MM.1S (cell line): ENCODE measurements around the gene PLCH1.

Experiments
- DNase-seq: peaks from one replicate; pipeline ENCODE4 v3.0.0-alpha.2; 2015
- H2AFZ ChIP-seq: fragments of 300-600 bp; sonication (generic); 2 replicates; pipeline ENCODE4 v1.6.0; 2016; ENCODE audit warnings: antibody characterized with exemption, low read length
- H3F3A ChIP-seq: fragments of 300-600 bp; sonication (generic); 2 replicates; pipeline ENCODE4 v1.6.1; 2016; ENCODE audit warnings: mild to moderate bottlenecking, antibody characterized with exemption, low read length, moderate library complexity, mixed read lengths; ENCODE audit not compliant: insufficient read depth
- H3K27ac ChIP-seq: fragments of 300-600 bp; sonication (generic); 2 replicates; pipeline ENCODE4 v1.5.1; 2016; ENCODE audit warnings: mild to moderate bottlenecking, low read length
- H3K27me3 ChIP-seq: fragments of 300-600 bp; sonication (generic); replicated peaks from 2 replicates; pipeline ENCODE4 v1.6.0; 2016; ENCODE audit warnings: low read length; ENCODE audit not compliant: insufficient read depth
- H3K36me3 ChIP-seq: fragments of 300-600 bp; sonication (generic); replicated peaks from 2 replicates; pipeline ENCODE4 v1.6.1; 2016; ENCODE audit warnings: mild to moderate bottlenecking, low read length, mixed read lengths; ENCODE audit not compliant: insufficient read depth
- H3K4me1 ChIP-seq: fragments of 300-600 bp; sonication (generic); 2 replicates; pipeline ENCODE4 v1.6.1; 2016; ENCODE audit warnings: low read length, mixed read lengths
- H3K4me2 ChIP-seq: fragments of 300-600 bp; sonication (generic); 2 replicates; pipeline ENCODE4 v1.6.0; 2016; ENCODE audit warnings: low read depth, low read length
- H3K4me3 ChIP-seq: fragments of 300-600 bp; sonication (generic); 2 replicates; pipeline ENCODE4 v1.5.1; 2016; ENCODE audit warnings: low read length, mixed read lengths
- H3K79me2 ChIP-seq: fragments of 300-600 bp; sonication (generic); 2 replicates; pipeline ENCODE4 v1.6.1; 2016; ENCODE audit warnings: mixed run types, low read length, mixed read lengths
- H3K9ac ChIP-seq: fragments of 300-600 bp; sonication (generic); 2 replicates; pipeline ENCODE4 v1.6.1; 2016; ENCODE audit warnings: low read length, mixed read lengths
- H3K9me2 ChIP-seq: fragments of 300-600 bp; sonication (generic); replicated peaks from 2 replicates; pipeline ENCODE4 v1.6.1; 2016; ENCODE audit warnings: mild to moderate bottlenecking, low read length, mixed read lengths; ENCODE audit not compliant: insufficient read depth
- H3K9me3 ChIP-seq: fragments of 300-600 bp; sonication (generic); replicated peaks from 2 replicates; pipeline ENCODE4 v1.6.1; 2016; ENCODE audit warnings: mild to moderate bottlenecking, low read length, mixed read lengths; ENCODE audit not compliant: insufficient read depth
- H4K20me1 ChIP-seq: fragments of 300-600 bp; sonication (generic); 2 replicates; pipeline ENCODE4 v1.6.1; 2016; ENCODE audit warnings: mild to moderate bottlenecking, low read length, moderate library complexity, mixed read lengths; ENCODE audit not compliant: insufficient read depth
- EZH2 ChIP-seq: fragments of 300-600 bp; sonication (generic); optimal IDR thresholded peaks from 2 replicates; pipeline ENCODE3; 2017; ENCODE audit warnings: low read depth, mild to moderate bottlenecking, antibody characterized with exemption, low read length, mixed read lengths
- EZH2phosphoT487 ChIP-seq: fragments of 300-600 bp; sonication (generic); IDR thresholded peaks from 2 replicates; pipeline ENCODE4 v1.6.1; 2018; ENCODE audit warnings: antibody characterized with exemption, low read length
- TF ChIP-seq, protein P1 (sequence below): fragments of 300-600 bp; sonication (generic); IDR thresholded peaks from 2 replicates; pipeline ENCODE4 v1.5.1; 2016; ENCODE audit warnings: antibody characterized with exemption, low read length, mixed read lengths

The PLCH1 gene

DNA sequence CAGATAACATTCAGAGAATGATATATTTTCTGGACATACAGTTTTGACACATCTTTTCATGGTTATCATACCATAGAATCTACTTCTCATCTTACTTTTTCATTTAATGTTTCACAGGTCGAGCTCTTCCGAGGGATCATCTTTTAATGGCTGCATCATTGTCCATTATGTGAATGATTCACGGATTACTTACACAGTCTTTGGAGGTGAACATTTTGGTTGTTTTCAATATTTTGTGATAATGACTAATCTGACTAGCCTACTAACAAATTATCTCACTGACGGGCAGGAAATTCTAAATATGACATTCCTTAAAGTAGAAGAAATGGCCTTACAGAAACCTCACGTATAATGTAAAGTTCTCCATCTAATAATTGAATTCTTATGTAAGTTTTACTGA, 242.2 kb downstream of the PLCH1 start:
- Histone ChIP-seq H3K4me2 (no peak overlapping the region), H3K4me3 (no peak overlapping the region), H3K79me2 (no peaks in the 10 kb centered on the region), H3K9ac (no peak overlapping the region), H3K4me1 (no peaks in the 10 kb centered on the region), H3K27me3 (no peaks in the 10 kb centered on the region), H4K20me1 (no peaks in the 10 kb centered on the region), H2AFZ (no peak overlapping the region), H3K9me2 (no peaks in the 10 kb centered on the region), H3K27ac (no peak overlapping the region), H3K36me3 (no peaks in the 10 kb centered on the region), H3K9me3 (no peaks in the 10 kb centered on the region), H3F3A (no peaks in the 10 kb centered on the region)
- TF ChIP-seq EZH2phosphoT487 (no peak), EZH2 (no peak)
- TF ChIP-seq, protein P1, sequence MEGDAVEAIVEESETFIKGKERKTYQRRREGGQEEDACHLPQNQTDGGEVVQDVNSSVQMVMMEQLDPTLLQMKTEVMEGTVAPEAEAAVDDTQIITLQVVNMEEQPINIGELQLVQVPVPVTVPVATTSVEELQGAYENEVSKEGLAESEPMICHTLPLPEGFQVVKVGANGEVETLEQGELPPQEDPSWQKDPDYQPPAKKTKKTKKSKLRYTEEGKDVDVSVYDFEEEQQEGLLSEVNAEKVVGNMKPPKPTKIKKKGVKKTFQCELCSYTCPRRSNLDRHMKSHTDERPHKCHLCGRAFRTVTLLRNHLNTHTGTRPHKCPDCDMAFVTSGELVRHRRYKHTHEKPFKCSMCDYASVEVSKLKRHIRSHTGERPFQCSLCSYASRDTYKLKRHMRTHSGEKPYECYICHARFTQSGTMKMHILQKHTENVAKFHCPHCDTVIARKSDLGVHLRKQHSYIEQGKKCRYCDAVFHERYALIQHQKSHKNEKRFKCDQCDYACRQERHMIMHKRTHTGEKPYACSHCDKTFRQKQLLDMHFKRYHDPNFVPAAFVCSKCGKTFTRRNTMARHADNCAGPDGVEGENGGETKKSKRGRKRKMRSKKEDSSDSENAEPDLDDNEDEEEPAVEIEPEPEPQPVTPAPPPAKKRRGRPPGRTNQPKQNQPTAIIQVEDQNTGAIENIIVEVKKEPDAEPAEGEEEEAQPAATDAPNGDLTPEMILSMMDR: no peak
- no peak for DNase-seq

DNA sequence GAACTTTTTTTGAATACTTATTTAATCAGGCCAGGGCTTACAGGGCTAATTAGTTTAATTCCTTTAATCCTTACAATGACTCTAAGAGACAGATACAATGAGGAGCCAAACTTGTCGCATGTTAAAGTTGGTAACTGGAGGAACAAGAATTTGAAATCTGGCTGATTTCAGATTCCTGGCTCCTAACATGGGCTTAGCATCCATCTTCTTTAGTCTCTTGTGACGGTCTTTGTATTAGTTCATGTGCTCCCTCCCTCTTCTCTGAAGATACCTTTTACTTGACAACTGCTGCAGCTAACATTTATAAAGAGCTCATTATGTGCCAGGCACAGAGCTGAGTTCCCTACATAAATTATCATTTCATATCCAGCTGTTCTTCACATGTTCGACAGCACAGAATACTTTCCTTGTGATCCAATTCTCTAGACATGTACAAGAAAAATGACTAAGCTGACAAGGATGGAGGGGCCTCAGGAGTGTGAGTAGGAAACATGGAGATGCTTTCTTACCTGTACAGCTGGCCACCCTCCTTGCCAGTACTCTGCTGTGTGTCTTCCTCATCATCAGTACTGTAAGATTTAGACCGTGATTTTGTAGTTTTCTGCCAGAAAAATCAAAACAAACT, 244.6 kb downstream of the PLCH1 start:
- H3F3A ChIP-seq: no peaks in the 10 kb centered on the region
- DNase-seq: no peak
- no peak overlapping the region for H3K4me3 ChIP-seq
- no peaks in the 10 kb centered on the region for H3K27me3 ChIP-seq
- H3K4me1 ChIP-seq: no peaks in the 10 kb centered on the region
- TF ChIP-seq EZH2phosphoT487 (no peak), EZH2 (no peak)
- TF ChIP-seq, protein P1: no peak
- H2AFZ ChIP-seq: no peak overlapping the region
- no peak overlapping the region for H3K9ac ChIP-seq
- H3K79me2 ChIP-seq: no peaks in the 10 kb centered on the region
- no peaks in the 10 kb centered on the region for H3K36me3 ChIP-seq
- H3K9me2 ChIP-seq: no peaks in the 10 kb centered on the region
- H4K20me1 ChIP-seq: no peaks in the 10 kb centered on the region
- H3K4me2 ChIP-seq: no peak overlapping the region
- H3K9me3 ChIP-seq: no peaks in the 10 kb centered on the region
- no peak overlapping the region for H3K27ac ChIP-seq

DNA sequence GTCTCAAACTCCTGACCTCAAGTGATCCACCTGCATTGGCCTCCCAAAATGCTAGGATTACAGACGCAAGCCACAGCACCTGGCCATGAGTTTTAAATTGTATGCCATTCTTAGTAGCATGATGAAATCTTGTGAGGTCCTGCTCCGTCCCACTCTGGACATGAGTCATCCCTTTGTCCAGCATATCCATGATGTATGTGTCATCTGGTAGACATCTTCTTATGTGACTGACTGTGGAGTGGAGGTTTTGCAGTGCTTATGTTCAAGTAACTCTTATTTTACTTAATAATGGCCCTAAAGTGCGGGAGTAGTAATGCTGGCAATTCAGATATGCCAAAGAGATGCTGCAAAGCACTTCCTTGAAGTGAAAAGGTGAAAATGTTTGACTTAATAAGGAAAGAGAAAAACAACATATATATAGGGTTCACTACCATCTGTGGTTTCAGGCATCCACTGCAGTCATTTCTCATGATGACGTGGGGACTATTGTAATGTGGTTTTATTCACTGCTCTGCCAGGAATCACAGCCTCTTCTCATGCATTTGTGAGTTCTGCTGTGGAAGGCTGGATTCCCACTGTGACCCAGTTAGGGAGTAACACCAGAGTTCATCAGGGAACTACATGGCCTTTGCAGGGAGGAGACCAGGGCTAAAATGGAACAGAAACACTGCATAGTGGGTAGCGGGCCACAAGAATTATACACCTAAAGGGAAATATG, 246.8 kb downstream of the PLCH1 start:
- Histone ChIP-seq H3K9me3 (no peaks in the 10 kb centered on the region), H3K4me1 (0 out of 2 replicates have a peak, but pooled peaks cover 3% of the 10 kb centered on the region), H3K27me3 (no peaks in the 10 kb centered on the region), H3F3A (no peaks in the 10 kb centered on the region), H3K9me2 (no peaks in the 10 kb centered on the region), H3K36me3 (no peaks in the 10 kb centered on the region), H3K79me2 (no peaks in the 10 kb centered on the region), H4K20me1 (no peaks in the 10 kb centered on the region), H3K27ac (no peak overlapping the region), H2AFZ (no peak overlapping the region), H3K9ac (no peak overlapping the region), H3K4me2 (no peak overlapping the region), H3K4me3 (no peak overlapping the region)
- DNase-seq: no peak
- TF ChIP-seq EZH2phosphoT487: no peak
- TF ChIP-seq, protein P1: no peak
- TF ChIP-seq EZH2: no peak
